Panc1 (cell line): ENCODE results near the gene TOR1B.

Experiments used
- CTCF ChIP-seq: fragments of 450-650 bp; IDR thresholded peaks from 2 replicates; pipeline ENCODE4 v1.5.1; 2017; ENCODE audit warnings: mild to moderate bottlenecking
- SIN3A ChIP-seq: IDR thresholded peaks from 2 replicates; pipeline ENCODE4 v1.6.1; 2012; ENCODE audit warnings: low read depth, mild to moderate bottlenecking, low read length, moderate library complexity, borderline replicate concordance; ENCODE audit not compliant: insufficient read depth

GRCh38 chr9:129848712-129849441 is 45.9 kb downstream of the TOR1B start:
- no peak for TF ChIP-seq CTCF
- TF ChIP-seq SIN3A: no peak
